RCC 7860 (cell line): ENCODE data around the gene PLK3.
A peak's percentile ranks its signal among the peaks of the same experiment; 100 is the strongest.
"Not testable (repeated sequence)": the region's sequence is repeated elsewhere in the genome, so short reads cannot be mapped to it uniquely, and the experiment has no call there.

ENCODE experiments used
- DNase-seq: peaks from one replicate; pipeline ENCODE4 v3.0.0-alpha.2; 2015; ENCODE audit warnings: low spot score
- FAIRE-seq: peaks from 2 replicates; lab custom pipeline; 2012; peaks lifted over from hg19 to GRCh38; lab: Jason Lieb, UNC

The PLK3 gene

DNA sequence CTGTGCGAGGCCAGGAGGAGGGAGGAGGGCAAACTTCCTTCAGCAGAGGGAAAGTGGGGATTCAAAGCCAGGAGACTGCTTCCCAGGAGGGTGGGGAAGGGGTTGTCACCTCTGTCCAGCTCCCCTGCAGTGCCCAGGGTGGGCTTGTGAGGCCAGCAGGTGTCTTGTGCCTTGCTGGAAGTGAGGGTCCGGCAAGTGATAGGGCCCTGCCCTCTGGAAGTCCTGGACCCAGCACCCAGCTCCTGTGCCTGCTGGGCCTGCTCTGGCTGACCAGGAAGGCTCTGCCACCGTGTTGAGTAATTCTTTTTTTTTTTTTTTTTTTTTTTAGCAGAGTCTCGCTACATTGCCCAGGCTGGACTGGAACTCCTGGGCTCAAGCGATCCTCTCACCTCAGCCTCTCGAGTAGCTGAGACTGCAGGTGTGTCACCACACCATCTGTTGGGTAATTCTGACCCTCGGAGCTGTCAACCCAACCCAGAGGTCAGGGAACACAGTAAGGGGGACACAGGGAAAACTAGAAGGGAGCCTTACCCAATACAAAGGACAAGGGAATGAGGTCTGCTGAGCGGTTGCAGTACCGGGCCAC lies 13.2 kb upstream of the PLK3 start:
- no peak for FAIRE-seq

DNA sequence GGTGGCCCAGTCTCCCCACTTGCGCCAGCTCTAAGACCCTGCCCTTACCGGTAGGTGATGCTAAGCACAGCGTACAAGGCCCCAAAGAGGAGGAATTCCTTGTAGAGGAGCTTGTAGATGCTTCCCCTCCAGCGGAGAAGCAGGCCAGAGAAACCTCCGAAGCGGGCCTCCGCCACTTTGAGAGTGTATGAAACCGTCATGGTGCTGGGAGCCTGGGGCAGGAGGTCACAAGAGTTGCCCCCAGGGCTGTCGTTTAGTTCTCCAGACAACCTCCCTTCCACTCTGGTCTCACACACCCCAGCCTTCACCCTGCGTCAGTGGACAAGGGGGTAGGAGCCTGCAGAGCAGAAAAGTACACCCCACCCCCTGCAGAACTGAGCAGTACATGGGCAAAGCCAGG lies 12.7 kb upstream of the PLK3 start:
- DNase-seq (no peak), FAIRE-seq (no peak)

More for the DNA sequence above, 13.2 kb upstream of the PLK3 start:
- DNase-seq, result no peak

- DNase-seq (no peak), FAIRE-seq (no peak)
Measured at GRCh38 chr1:44788120-44788860, 11.9 kb upstream of the PLK3 start, which contains the start of gene BEST4. Gene BEST4, minus strand, starts transcription at chr1:44788170. Its CDS starts 465 bp downstream, at chr1:44787705.

DNA sequence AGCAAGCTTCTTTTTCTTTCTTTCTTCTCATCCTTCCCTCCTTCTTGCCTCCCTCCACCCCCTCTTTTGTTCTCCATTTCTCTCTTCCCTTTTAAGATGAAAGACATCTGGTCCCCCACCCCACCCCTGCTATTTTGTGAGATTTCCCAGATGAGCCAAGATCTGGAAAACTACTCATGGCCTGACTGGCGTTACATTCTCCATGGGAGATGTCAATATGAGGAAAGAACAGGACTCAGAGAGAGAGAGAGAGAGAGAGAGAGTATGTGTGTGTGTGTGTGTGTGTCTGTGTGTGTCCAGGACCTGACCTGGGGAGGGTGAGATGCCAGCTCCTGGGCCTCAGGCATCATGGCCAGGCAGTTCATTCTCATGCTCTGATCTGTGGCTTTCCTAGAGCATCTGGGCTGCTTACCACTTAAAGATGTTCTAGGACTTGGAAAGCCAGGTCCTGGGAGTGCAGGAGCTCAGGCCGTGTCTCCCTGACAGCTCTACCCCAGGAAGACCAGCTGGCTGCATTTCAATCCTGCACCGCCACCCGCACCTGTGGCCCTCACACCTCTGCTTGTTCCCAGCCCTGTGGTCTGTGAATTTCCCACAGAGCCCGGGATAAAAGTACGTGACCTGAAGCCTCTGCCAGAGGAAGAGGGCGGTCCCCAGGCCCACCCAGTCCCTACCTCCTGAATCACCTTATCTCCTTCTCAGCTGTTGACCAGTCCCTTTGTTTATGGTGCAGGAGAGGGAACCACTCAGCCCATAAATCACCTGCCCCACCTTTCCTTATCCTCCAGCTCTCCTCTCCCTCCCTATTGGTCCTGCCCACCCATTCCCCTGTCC lies 9.0 kb upstream of the PLK3 start:
- no peak for DNase-seq
- no peak for FAIRE-seq

- no peak for DNase-seq
- FAIRE-seq, result no peak
Measured at GRCh38 chr1:44792736-44793502, 7.3 kb upstream of the PLK3 start.

- not testable (repeated sequence) for FAIRE-seq, DNase-seq
Measured at GRCh38 chr1:44797886-44798285, 2.3 kb upstream of the PLK3 start.

DNA sequence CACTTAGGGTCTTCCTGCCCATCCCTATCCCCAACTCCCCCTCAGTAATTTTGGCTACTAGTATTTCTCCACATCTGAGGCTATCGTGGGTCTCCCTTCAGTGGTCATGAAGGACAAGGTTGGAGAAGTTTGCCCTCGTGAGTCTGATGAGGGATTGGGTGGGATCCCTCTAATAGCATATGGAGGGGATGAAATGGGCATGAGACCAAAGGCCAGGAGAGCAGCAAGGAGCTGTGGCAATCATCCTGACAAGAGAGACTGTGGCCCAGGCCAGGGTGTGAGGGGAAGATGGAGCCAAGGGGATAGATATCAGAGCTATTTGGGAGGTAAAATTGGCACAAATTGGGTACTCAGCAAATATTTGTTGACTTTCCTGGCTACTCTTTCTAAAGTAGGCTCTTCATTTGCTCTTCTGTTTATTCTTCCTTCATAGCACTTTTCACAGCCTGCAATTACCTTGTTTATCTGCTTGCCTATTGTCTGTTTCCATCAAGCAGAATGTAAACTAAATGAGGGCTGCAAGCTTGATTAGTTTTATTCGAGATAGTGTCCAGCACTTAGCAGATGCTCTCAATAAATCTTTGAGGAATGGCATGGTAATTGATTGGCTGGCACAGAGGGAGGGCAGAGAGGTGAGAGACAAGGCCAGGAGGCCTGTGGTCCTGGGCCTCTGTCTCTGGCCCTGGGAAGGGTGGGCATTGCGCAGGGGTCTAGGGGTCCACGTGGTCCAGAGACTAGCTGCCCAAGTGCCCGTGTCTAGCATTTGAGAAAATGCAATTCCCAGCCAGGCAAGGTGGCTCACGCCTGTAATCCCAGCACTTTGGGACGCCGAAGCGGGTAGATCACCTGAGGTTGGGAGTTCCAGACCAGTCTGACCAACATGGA lies 1.5 kb upstream of the PLK3 start:
- FAIRE-seq (no peak), DNase-seq (no peak)

DNA sequence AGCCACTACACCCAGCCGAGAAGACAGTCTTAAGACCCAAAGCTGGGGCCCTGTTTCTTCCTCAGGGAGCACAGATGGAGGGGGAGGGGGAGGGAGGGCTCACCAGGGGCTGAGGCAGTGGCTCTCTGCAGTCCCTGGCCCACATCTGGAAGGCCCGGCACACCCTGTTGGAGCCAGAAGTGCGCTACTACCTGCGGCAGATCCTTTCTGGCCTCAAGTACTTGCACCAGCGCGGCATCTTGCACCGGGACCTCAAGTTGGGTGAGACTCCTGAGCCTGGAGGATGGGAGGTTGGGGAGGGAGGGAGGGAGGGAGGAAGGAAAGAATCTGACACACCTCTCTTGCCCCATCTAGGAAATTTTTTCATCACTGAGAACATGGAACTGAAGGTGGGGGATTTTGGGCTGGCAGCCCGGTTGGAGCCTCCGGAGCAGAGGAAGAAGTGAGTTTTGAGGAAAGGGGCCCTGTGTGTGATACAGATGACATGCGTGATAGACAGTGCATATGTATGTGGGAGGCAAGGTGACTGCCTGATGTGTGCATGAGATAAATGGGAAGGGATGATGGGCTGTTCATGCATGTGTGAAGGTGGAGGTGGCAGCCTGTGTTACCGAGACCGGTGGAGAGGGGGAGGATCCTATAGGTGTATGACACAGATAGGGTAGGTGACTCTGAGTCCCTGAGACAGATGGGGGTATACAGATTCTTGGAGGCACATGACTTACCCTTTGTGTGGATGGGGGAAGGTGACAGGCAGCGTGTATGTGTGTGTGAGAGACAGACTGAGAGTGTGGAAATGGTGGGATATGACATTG lies 1.5 kb downstream of the PLK3 start:
- no peak for DNase-seq
- FAIRE-seq, result no peak

- FAIRE-seq (no peak), DNase-seq (no peak)
Measured at GRCh38 chr1:44802306-44803061, 2.3 kb downstream of the PLK3 start.

DNA sequence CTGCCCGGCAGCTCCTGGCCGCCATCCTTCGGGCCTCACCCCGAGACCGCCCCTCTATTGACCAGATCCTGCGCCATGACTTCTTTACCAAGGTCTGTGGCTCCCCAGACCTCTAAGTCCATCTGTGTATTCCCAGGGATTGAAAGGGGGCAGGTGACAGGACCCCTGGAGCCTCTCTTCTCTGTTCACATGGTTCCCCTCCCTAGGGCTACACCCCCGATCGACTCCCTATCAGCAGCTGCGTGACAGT lies 2.8 kb downstream of the PLK3 start:
- DNase-seq (no peak), FAIRE-seq (no peak)

DNA sequence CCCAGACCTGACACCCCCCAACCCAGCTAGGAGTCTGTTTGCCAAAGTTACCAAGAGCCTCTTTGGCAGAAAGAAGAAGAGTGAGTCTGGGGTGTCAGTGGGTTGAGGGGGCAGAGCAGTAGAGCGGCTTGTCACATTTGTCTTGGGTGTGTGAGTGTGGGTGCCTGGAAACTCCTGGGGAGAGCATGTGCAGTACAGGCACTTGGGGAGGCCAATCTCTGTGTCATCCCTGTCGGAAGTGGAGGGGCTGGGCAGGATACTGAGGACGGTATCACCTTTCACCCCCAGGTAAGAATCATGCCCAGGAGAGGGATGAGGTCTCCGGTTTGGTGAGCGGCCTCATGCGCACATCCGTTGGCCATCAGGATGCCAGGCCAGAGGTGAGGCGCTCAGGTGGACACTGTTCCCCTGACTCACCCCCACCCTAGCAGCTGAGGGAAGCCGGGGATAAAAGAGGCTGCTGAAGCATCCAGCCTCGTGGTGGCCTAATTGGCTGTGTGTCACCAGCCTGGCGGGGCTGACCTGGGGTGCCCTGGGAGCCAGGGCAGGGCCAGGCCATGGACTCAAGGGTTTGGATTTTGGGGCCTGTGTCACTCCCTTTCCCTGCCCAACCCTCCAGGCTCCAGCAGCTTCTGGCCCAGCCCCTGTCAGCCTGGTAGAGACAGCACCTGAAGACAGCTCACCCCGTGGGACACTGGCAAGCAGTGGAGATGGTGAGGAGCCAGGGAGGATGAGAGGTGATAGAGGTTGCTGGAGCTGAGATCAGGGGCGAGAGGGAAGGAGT lies 3.3 kb downstream of the PLK3 start:
- DNase-seq (no peak), FAIRE-seq (no peak)

DNA sequence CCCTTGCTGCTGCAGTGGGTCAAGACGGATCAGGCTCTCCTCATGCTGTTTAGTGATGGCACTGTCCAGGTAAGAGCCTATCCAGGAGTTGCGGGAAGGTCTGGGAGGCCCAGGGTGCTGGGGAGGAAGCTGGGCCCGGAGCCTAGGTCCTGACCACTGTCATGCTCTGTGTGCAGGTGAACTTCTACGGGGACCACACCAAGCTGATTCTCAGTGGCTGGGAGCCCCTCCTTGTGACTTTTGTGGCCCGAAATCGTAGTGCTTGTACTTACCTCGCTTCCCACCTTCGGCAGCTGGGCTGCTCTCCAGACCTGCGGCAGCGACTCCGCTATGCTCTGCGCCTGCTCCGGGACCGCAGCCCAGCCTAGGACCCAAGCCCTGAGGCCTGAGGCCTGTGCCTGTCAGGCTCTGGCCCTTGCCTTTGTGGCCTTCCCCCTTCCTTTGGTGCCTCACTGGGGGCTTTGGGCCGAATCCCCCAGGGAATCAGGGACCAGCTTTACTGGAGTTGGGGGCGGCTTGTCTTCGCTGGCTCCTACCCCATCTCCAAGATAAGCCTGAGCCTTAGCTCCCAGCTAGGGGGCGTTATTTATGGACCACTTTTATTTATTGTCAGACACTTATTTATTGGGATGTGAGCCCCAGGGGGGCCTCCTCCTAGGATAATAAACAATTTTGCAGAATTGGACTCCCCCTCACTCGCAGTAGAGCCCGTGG lies 5.3 kb downstream of the PLK3 start:
- no peak for DNase-seq
- FAIRE-seq, result no peak

GRCh38 chr1:44806025-44806703 lies 6.0 kb downstream of the PLK3 start:
- FAIRE-seq (no peak), DNase-seq (no peak)

GRCh38 chr1:44806704-44807363 lies 6.7 kb downstream of the PLK3 start, which contains the start of gene DYNLT4:
Gene DYNLT4, minus strand, starts transcription at chr1:44807351. Its CDS starts 683 bp downstream, at chr1:44806668.
- FAIRE-seq, result no peak
- no peak for DNase-seq

- DNase-seq, result peak; percentile 100
- FAIRE-seq, result peak; percentile 96
Measured at GRCh38 chr1:44807364-44808062, 7.3 kb downstream of the PLK3 start.
